Measurements from ENCODE around the gene CCDC178.

CCDC178 gene

DNA sequence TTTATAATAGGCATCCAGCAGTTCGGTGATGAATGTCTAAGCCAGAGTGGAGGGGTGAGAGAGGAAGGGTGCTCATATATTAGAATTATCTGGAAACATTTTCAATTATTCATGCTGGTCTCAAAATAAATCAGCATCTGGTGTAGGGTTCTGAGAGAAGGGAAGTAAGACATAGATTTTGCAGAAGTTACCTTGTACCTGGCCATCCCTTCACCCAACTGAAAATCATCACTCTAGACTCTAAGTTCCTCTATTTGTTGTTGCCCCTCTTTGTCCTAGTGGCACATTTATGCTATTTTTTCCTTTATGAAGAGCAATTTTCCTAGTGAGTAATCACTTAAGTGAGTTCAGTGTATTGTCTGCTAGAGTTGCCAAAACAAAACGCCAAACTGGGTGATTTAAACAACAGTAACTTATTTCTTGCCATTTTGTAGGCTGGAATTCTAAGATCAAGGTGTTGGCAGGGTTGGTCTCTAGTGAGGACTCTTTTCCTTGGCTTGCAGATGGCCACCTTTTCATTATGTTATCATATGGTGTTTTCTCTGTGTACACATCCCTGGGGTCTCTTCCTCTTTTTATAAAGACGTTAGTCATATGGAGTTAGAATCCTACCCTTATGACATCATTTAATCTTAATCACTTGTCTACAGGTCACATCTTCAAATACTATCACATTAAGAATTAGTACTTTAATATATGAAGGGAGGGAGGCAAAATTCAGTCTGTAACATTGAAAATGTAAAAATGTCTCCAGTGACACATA, 537.8 kb downstream of the CCDC178 start:
- TF ChIP-seq, protein P1, sequence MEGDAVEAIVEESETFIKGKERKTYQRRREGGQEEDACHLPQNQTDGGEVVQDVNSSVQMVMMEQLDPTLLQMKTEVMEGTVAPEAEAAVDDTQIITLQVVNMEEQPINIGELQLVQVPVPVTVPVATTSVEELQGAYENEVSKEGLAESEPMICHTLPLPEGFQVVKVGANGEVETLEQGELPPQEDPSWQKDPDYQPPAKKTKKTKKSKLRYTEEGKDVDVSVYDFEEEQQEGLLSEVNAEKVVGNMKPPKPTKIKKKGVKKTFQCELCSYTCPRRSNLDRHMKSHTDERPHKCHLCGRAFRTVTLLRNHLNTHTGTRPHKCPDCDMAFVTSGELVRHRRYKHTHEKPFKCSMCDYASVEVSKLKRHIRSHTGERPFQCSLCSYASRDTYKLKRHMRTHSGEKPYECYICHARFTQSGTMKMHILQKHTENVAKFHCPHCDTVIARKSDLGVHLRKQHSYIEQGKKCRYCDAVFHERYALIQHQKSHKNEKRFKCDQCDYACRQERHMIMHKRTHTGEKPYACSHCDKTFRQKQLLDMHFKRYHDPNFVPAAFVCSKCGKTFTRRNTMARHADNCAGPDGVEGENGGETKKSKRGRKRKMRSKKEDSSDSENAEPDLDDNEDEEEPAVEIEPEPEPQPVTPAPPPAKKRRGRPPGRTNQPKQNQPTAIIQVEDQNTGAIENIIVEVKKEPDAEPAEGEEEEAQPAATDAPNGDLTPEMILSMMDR (IDR thresholded peaks at IDR 0.05; ENCODE audit: control extremely low read depth, extremely low read depth, low read depth, missing control alignments) = no peak
- ChIA-PET CTCF (no interaction called here), POLR2A (no interaction called here)
- no peak for DNase-seq (ENCODE audit: extremely low spot score)

DNA sequence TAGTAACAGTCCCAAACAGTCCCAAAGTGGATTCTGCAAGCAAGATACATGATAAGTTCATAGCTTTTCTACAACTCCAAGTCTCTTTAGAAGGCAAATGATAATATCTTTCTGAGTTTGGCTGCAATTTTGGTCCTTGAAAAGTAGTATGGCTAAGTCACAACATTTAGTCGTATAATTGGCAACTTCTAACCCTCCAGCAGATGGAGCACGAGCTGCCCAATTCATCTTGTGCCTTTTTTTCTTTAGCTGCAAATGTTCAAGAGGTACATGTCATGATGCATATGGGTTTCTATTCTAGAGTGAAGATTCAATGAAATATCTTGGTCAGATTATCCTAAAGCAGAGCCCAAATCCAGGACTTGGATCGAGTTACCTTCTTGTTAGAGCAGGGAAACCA, 540.7 kb downstream of the CCDC178 start:
- ChIA-PET CTCF (no interaction called here), POLR2A (no interaction called here)
- TF ChIP-seq, protein P1 (IDR thresholded peaks at IDR 0.05; ENCODE audit: control extremely low read depth, extremely low read depth, low read depth, missing control alignments) = no peak
- DNase-seq (ENCODE audit: extremely low spot score) = no peak

DNA sequence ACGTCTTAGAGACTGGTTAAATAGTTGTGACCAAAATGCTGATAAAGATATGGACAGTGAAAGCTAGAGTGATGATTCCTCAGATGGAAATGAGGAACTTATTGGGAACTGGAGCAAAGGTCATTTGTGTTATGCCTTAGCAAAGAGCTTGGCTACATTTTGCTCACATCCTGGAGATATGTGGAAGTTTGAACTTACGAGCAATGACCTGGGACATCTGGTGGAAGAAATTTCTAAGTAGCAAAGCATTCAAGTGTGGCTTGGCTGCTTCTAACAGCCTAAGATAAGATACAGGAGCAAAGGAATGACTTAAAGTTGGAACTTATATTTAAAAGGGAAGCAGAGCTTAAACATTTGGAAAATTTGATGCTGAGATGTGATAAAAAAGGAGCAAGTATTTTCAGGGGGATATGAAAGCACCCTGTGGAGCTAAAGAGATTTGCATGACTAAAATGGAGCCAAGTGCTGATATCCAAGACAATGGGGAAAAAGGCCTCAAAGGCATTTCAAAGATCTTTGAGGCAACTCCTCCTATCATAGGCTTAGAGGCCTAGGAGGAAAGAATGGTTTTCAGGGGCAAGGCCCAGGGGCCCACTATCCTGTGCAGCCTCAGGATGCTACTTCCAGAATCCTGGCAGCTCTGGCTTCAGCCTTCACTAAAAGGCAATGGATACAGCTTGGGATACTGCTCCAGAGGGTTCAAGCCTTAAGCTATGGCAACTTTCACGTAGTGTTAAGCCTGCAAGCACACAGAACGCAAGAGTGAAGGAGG, 543.6 kb downstream of the CCDC178 start:
- ChIA-PET CTCF (interaction anchor here (0.9 to 2.5 kb wide), 5 partner anchors 16 to 34 kb away, joined by 3 to 11 read pairs (median 4); no protein-coding TSS in a partner anchor), POLR2A (no interaction called here)
- TF ChIP-seq, protein P1 (IDR thresholded peaks at IDR 0.05; ENCODE audit: control extremely low read depth, extremely low read depth, low read depth, missing control alignments) = no peak
- DNase-seq (ENCODE audit: extremely low spot score) = no peak

DNA sequence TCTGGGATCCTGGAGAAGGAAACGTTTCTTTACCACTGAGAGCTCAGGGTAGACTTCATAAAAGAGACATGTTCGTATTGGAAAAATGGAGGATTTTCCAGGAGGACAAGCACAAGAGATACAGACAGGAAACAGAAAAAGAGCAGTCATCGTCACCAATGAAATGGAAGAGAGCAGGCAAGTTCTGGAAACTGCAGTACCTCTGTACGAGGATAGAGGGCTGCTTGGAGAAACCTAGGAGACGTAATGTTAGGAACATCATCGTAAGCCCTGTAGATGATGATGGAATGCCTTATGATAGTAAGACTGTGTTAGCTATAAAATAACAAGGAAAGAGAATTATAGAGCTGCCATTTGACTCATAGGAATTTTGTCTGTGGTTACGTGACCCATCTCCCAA, 546.6 kb downstream of the CCDC178 start:
- CTCF ChIA-PET = no interaction called here
- no peak for DNase-seq (ENCODE audit: extremely low spot score)
- POLR2A ChIA-PET = no interaction called here
- TF ChIP-seq, protein P1 (IDR thresholded peaks at IDR 0.05; ENCODE audit: control extremely low read depth, extremely low read depth, low read depth, missing control alignments) = no peak

DNA sequence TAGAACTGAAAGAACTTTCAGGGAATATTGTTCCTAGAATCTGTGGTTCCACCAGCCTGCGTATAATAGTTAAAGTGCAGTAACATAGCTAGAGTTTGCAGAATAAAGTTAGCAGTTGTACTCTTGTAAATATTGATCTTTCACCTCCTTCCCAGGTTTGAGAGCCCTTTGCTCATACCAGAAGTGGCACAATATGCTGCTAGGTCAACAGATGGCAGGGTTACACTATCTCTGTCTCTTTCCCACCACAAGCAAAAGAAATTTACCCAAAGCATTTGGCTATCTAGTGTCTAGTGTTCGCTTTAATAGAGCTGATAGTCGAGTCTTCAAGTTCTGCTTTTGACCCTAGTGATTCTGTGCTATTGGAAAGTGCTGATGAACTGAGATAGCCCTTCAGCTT, 548.7 kb downstream of the CCDC178 start:
- no peak for DNase-seq (ENCODE audit: extremely low spot score)
- TF ChIP-seq, protein P1 (IDR thresholded peaks at IDR 0.05; ENCODE audit: control extremely low read depth, extremely low read depth, low read depth, missing control alignments) = no peak
- POLR2A ChIA-PET = no interaction called here
- CTCF ChIA-PET = no interaction called here

DNA sequence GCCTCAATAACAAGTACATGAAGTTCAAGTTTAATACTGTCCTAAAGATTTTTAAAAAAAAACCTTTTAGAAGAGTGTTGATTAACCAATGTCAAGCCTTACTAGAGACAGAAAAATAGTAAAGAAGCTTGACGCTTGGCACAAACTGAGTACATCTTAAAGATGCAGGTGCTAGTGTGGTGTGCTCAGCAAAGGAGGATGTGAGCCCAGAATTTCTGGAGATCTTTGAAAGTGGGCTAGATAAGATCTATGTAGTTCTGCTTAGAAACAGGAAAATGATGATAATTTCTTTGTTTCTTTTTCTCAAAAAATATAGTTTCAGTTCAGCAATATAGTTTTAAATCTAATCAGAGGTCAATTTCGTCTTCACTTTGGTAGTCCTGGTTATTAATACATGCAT, 549.4 kb downstream of the CCDC178 start:
- TF ChIP-seq, protein P1 (IDR thresholded peaks at IDR 0.05; ENCODE audit: control extremely low read depth, extremely low read depth, low read depth, missing control alignments) = no peak
- ChIA-PET POLR2A (no interaction called here), CTCF (no interaction called here)
- DNase-seq (ENCODE audit: extremely low spot score) = no peak

All from GM10248 (cell line).